ENCODE measurements around the gene CES3.

DNA sequence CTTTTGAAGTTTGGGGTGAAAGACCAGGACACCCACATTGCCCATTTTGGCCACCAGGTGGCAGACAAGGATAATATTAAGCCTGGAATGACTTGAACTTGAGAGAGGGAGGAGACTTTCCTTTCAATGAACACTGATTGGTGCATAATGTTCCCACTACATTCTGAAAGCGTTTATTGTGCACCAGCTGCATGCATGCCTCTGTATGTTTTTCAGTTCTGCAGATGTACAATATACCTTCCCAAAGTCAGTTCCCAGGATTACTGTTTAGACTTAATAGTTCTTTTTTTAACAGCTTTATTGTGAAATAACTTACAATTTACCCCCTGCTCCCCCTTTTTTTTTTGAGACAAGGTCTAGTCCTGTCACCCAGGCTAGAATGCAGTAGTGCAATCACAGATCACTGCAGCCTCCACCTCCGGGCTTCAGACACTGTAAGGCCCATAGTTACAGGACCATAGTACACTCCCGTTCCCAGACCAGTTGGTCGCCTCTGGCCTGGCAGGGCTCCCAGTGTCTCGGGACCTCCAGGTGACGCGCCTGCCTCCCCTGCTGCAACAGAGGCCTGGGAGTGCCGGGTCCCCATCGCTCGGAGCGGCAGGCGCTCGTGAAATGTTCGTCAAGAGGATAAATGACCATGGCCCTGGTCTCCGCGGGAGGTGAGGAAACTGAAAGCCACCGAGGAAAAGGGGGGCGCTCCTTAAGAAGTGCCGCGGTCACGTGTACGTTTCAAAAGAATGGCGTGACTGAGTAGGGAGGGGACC, 13.6 kb upstream of the CES3 start:
- TF ChIP-seq, protein P1, sequence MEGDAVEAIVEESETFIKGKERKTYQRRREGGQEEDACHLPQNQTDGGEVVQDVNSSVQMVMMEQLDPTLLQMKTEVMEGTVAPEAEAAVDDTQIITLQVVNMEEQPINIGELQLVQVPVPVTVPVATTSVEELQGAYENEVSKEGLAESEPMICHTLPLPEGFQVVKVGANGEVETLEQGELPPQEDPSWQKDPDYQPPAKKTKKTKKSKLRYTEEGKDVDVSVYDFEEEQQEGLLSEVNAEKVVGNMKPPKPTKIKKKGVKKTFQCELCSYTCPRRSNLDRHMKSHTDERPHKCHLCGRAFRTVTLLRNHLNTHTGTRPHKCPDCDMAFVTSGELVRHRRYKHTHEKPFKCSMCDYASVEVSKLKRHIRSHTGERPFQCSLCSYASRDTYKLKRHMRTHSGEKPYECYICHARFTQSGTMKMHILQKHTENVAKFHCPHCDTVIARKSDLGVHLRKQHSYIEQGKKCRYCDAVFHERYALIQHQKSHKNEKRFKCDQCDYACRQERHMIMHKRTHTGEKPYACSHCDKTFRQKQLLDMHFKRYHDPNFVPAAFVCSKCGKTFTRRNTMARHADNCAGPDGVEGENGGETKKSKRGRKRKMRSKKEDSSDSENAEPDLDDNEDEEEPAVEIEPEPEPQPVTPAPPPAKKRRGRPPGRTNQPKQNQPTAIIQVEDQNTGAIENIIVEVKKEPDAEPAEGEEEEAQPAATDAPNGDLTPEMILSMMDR (IDR thresholded peaks at IDR 0.05) = peak; percentile 69 to 92 (median 86)
- TF ChIP-seq POLR2A (IDR thresholded peaks at IDR 0.05) = no peak

Measured in ovary (tissue), 3 donors.